Neutrophil (primary cell): ENCODE results near the gene GGTLC1.

Source experiments
- H3K27ac ChIP-seq: fragments of 200-600 bp; sonication (generic); 2 replicates; pipeline ENCODE4 v1.5.1; 2016; ENCODE audit warnings: mild to moderate bottlenecking, moderate library complexity
- H3K27me3 ChIP-seq: fragments of 200-600 bp; sonication (generic); 2 replicates; pipeline ENCODE4 v1.6.0; 2016; ENCODE audit warnings: mild to moderate bottlenecking
- H3K36me3 ChIP-seq: fragments of 200-600 bp; sonication (generic); 2 replicates; pipeline ENCODE4 v1.5.1; 2017
- H3K4me1 ChIP-seq, 2 experiments: fragments of 200-600 bp in 1 of 2; sonication (generic) in 1 of 2; 1 replicate in 1 of 2; 2 replicates in 1 of 2; pipeline versions ENCODE4 v1.5.1 to v1.6.1; 2013 to 2016; ENCODE audit warnings: low read depth in 1 of 2, low read length in 1 of 2, mild to moderate bottlenecking in 1 of 2, moderate library complexity in 1 of 2; ENCODE audit not compliant: control insufficient read depth in 1 of 2, insufficient read depth in 1 of 2
- H3K4me3 ChIP-seq, 2 experiments: fragments of 200-600 bp in 1 of 2; sonication (generic) in 1 of 2; 1 replicate in 1 of 2; 2 replicates in 1 of 2; pipeline ENCODE4 v1.5.1; 2013 to 2016; ENCODE audit warnings: low read depth in 1 of 2, low read length in 1 of 2, mild to moderate bottlenecking in 1 of 2, moderate library complexity in 1 of 2
- H3K9me3 ChIP-seq: fragments of 200-600 bp; sonication (generic); 2 replicates; pipeline ENCODE4 v1.5.1; 2016
- TF ChIP-seq, protein P1 (sequence below): fragments of 200-600 bp; sonication (generic); IDR thresholded peaks from 2 replicates; pipeline ENCODE4 v1.5.1; 2016; ENCODE audit warnings: antibody characterized with exemption

GGTLC1 gene

DNA sequence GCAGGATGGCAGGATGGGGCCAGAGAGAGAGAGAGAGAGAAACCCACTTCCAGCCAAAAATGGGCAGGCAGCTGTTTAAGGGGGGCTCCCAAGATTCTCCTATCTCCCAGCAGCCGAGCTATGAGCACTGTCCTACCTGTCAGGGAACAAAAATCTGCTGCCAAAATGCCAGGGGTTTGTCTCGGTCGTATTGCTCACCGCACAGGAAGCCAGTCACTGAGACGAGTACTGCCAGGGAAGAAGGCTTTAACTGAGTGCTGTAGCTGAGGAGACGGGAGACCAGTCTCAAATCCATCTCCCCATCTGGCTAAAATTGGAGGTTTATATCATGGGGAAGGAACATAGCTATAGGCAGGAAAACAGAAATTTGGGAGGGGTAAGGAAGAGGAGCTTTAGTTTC, 22.3 kb downstream of the GGTLC1 start:
- Histone ChIP-seq H3K9me3 (no peaks in the 10 kb centered on the region), H3K27ac (no peak overlapping the region), H3K27me3 (no peaks in the 10 kb centered on the region), H3K36me3 (no peaks in the 10 kb centered on the region), H3K4me1 (no peaks in the 10 kb centered on the region), H3K4me3 (no peak overlapping the region)
- TF ChIP-seq, protein P1, sequence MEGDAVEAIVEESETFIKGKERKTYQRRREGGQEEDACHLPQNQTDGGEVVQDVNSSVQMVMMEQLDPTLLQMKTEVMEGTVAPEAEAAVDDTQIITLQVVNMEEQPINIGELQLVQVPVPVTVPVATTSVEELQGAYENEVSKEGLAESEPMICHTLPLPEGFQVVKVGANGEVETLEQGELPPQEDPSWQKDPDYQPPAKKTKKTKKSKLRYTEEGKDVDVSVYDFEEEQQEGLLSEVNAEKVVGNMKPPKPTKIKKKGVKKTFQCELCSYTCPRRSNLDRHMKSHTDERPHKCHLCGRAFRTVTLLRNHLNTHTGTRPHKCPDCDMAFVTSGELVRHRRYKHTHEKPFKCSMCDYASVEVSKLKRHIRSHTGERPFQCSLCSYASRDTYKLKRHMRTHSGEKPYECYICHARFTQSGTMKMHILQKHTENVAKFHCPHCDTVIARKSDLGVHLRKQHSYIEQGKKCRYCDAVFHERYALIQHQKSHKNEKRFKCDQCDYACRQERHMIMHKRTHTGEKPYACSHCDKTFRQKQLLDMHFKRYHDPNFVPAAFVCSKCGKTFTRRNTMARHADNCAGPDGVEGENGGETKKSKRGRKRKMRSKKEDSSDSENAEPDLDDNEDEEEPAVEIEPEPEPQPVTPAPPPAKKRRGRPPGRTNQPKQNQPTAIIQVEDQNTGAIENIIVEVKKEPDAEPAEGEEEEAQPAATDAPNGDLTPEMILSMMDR: no peak

DNA sequence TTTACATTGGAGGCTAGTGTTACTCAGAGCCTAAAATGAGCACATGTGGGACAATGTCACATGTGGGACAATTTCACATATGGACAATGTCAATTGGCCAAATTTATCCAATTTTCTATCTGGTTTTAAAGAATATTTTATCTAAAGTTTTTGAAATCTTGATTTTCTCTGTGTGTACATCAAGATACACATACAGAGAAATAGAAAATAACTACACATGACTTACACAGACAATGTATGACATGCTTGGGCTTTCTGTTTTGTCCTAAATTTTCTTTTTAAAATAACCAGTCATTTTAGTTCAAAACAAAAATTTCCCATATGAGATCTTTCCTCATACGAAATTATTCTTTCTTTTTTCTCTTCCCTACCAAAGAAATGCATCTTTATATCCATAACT, 24.6 kb downstream of the GGTLC1 start:
- no peaks in the 10 kb centered on the region for H3K27me3 ChIP-seq
- no peaks in the 10 kb centered on the region for H3K36me3 ChIP-seq
- no peaks in the 10 kb centered on the region for H3K9me3 ChIP-seq
- no peaks in the 10 kb centered on the region for H3K4me1 ChIP-seq
- TF ChIP-seq, protein P1: no peak
- no peak overlapping the region for H3K27ac ChIP-seq
- H3K4me3 ChIP-seq: no peak overlapping the region

DNA sequence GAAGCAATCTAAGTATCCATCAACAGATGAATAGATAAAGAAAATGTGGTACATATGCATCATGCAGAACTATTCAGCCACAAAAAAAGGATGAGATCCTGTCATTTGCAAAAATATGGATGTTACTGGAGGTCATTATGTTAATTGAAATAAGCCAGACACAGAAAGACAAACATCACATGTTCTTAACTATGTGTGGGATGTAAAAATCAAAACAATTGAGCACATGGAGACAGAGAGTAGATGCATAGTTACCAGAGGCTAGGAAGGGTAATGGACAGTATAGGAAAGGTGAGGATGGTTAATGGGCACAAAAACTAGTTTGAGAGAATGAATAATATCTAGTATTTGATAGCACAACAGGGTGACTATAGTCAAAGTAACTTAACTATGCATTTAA, 26.3 kb downstream of the GGTLC1 start:
- Histone ChIP-seq H3K27me3 (no peaks in the 10 kb centered on the region), H3K4me1 (no peaks in the 10 kb centered on the region), H3K4me3 (no peak overlapping the region), H3K9me3 (no peaks in the 10 kb centered on the region), H3K36me3 (no peaks in the 10 kb centered on the region), H3K27ac (no peak overlapping the region)
- TF ChIP-seq, protein P1: no peak

DNA sequence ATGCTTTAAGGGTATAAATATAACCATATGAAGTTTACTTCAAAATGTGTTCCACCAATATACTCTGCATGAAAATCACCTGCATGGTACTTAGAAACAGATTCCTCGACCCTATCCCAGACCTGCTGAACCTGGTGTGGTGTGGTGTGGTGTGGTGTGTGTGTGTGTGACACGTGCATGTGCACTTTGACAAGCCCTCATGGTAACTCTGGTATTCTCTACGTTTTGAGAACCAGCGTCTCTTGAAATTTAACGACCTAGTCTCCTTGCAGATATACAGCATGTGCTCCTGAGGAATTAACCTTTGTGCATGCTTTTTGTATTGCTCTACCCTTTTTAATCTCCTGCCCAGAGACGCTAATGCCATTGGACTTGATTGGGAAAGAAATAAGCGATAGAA, 29.5 kb downstream of the GGTLC1 start:
- TF ChIP-seq, protein P1: no peak
- Histone ChIP-seq H3K4me3 (no peak overlapping the region), H3K36me3 (no peaks in the 10 kb centered on the region), H3K27me3 (no peaks in the 10 kb centered on the region), H3K9me3 (no peaks in the 10 kb centered on the region), H3K27ac (no peak overlapping the region), H3K4me1 (no peaks in the 10 kb centered on the region)

DNA sequence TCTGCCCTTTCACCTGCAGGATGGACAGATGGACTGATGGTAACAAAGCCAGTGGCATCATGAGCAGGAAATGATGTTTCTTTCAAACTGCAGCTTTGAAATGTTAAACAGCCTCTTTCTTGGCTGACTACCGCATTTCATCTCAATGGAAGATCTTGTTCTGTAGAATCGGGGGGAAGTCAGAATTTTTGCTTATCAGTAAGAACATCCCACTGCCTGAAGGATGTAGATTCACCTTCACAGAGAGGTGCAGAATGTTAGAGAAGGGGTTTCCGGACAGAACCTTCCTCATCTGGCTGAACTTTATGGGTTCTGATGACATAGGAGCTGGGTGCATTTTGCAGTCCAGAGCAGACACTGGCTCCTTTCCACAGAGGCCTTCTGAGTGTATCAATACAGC, 32.7 kb downstream of the GGTLC1 start:
- H3K9me3 ChIP-seq: no peaks in the 10 kb centered on the region
- H3K36me3 ChIP-seq: no peaks in the 10 kb centered on the region
- no peaks in the 10 kb centered on the region for H3K4me1 ChIP-seq
- no peak overlapping the region for H3K4me3 ChIP-seq
- TF ChIP-seq, protein P1: no peak
- no peak overlapping the region for H3K27ac ChIP-seq
- no peaks in the 10 kb centered on the region for H3K27me3 ChIP-seq
